PC-9 (cell line): ENCODE data around the gene ADAMTS12. TPM values are rescaled to one million over a fixed set of nuclear protein-coding genes. Genes with fewer than 3 reads are reported as not detected.
A peak's percentile ranks its signal among the peaks of the same experiment; 100 is the strongest.

ENCODE experiments used
- BruUV-seq: library from RNA; stranded (reverse); fragments of 400-500 nt; replicated peaks from 2 replicates; lab custom pipeline; 2021; lab: Mats Ljungman, UMichigan
- CTCF ChIA-PET: fragments of 300-600 bp; sonication (Branson Sonifier 250); formaldehyde crosslinking; loops from one replicate; lab custom pipeline; 2022; ENCODE audit warnings: antibody characterized with exemption; lab: Charles Lee
- POLR2A ChIA-PET: fragments of 300-600 bp; sonication (Branson Sonifier 250); formaldehyde crosslinking; loops from one replicate; lab custom pipeline; 2022; ENCODE audit warnings: antibody characterized with exemption; ENCODE audit not compliant: unreplicated experiment; lab: Charles Lee
- DNase-seq, 2 experiments: peaks; one replicate each; pipeline versions ENCODE4 v3.0.0 to v3.0.0-alpha.2; 2015 to 2022; ENCODE audit warnings: mixed read lengths in 1 of 2
- H2AFZ ChIP-seq: fragments of 200-600 bp; sonication (generic); 2 replicates; pipeline ENCODE4 v1.8.1; 2017; ENCODE audit warnings: antibody characterized with exemption
- H3F3A ChIP-seq: fragments of 200-600 bp; sonication (generic); 2 replicates; pipeline ENCODE4 v1.8.1; 2017; ENCODE audit warnings: antibody characterized with exemption, mild to moderate bottlenecking, low read depth; ENCODE audit not compliant: insufficient read depth
- H3K27ac ChIP-seq: fragments of 200-600 bp; sonication (generic); 2 replicates; pipeline ENCODE4 v1.6.1; 2016; ENCODE audit warnings: mixed run types
- H3K27me3 ChIP-seq: fragments of 200-600 bp; sonication (generic); 2 replicates; pipeline ENCODE4 v1.6.1; 2016; ENCODE audit warnings: low read depth, mixed run types; ENCODE audit not compliant: insufficient read depth
- H3K36me3 ChIP-seq: fragments of 200-600 bp; sonication (generic); 2 replicates; pipeline ENCODE4 v1.6.1; 2016; ENCODE audit warnings: low read depth, mixed run types
- H3K4me1 ChIP-seq: fragments of 200-600 bp; sonication (generic); replicated peaks from 2 replicates; pipeline ENCODE4 v1.6.1; 2016; ENCODE audit warnings: mixed run types; ENCODE audit not compliant: insufficient read depth
- H3K4me2 ChIP-seq: fragments of 200-600 bp; sonication (generic); 2 replicates; pipeline ENCODE4 v1.6.1; 2017; ENCODE audit warnings: mixed run types
- H3K4me3 ChIP-seq: fragments of 200-600 bp; sonication (generic); 2 replicates; pipeline ENCODE4 v1.6.1; 2016; ENCODE audit warnings: mixed run types
- H3K79me2 ChIP-seq: fragments of 200-600 bp; sonication (generic); 2 replicates; pipeline ENCODE4 v1.6.1; 2017; ENCODE audit warnings: low read depth, mixed run types
- H3K9me2 ChIP-seq: fragments of 200-600 bp; sonication (generic); 2 replicates; pipeline ENCODE4 v1.8.1; 2017; ENCODE audit warnings: mild to moderate bottlenecking; ENCODE audit not compliant: insufficient read depth
- H3K9me3 ChIP-seq: fragments of 200-600 bp; sonication (generic); 2 replicates; pipeline ENCODE4 v1.8.1; 2016; ENCODE audit warnings: low read depth; ENCODE audit not compliant: insufficient read depth
- H4K20me1 ChIP-seq: fragments of 200-600 bp; sonication (generic); 2 replicates; pipeline ENCODE4 v1.8.1; 2017; ENCODE audit not compliant: insufficient read depth
- EZH2 ChIP-seq: fragments of 200-600 bp; sonication (generic); IDR thresholded peaks from 2 replicates; pipeline ENCODE4 v1.8.0; 2017; ENCODE audit warnings: antibody characterized with exemption, low read depth
- intact Hi-C: fragments of 100-400 bp; cut with micrococcal nuclease; formaldehyde crosslinking; loops from one replicate; pipeline ENCODE4 v1.10.0; 2022; ENCODE audit not compliant: unreplicated experiment
- total RNA-seq: library from RNA; stranded (reverse); gene quantifications from 2 replicates; pipeline ENCODE4 v1.2.3, GENCODE V29; 2021
- TF ChIP-seq, protein P1 (sequence below): fragments of 200-600 bp; sonication (generic); conservative IDR thresholded peaks from 2 replicates; pipeline ENCODE4 v1.6.1; 2017; ENCODE audit warnings: mixed run types, antibody characterized with exemption, mild to moderate bottlenecking, moderate library complexity

ADAMTS12 gene
- total RNA-seq, 1 experiment from 2014 or later: 103 TPM

DNA sequence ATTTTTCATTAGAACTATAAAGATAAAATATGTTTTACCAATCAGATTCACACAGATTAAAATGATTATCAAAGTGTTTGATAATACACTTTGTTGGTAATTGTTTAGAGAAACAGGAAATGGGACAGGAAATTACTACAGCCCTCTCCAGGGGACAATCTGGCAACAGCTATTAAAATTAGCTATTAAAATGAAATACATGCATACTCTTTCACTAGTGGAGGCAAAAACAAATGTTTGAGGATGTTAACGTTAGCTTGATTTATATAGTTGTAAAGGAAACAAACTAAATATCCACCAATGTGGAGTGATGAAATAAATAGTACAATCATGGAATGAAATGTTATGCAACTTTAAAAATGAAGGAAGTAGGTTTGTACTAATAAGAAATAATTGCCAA, 397.3 kb downstream of the ADAMTS12 start:
- Histone ChIP-seq H3K9me3 (no peaks in the 10 kb centered on the region), H3K4me1 (no peaks in the 10 kb centered on the region), H3K79me2 (no peaks in the 10 kb centered on the region), H3K9me2 (0 out of 2 replicates have a peak, but pooled peaks cover 4% of the 10 kb centered on the region), H3F3A (no peaks in the 10 kb centered on the region), H3K27ac (no peak overlapping the region), H3K27me3 (no peaks in the 10 kb centered on the region), H2AFZ (no peak overlapping the region), H3K4me3 (no peak overlapping the region), H4K20me1 (no peaks in the 10 kb centered on the region), H3K4me2 (no peak overlapping the region), H3K36me3 (no peaks in the 10 kb centered on the region)
- intact Hi-C loops: no loop called here
- POLR2A ChIA-PET: interaction anchor here (0.7 kb wide), 1 partner anchor 176 kb away, joined by 6 read pairs; no protein-coding TSS in a partner anchor
- no TSS peak for BruUV-seq
- CTCF ChIA-PET: no interaction called here
- no peak for DNase-seq
- TF ChIP-seq, protein P1, sequence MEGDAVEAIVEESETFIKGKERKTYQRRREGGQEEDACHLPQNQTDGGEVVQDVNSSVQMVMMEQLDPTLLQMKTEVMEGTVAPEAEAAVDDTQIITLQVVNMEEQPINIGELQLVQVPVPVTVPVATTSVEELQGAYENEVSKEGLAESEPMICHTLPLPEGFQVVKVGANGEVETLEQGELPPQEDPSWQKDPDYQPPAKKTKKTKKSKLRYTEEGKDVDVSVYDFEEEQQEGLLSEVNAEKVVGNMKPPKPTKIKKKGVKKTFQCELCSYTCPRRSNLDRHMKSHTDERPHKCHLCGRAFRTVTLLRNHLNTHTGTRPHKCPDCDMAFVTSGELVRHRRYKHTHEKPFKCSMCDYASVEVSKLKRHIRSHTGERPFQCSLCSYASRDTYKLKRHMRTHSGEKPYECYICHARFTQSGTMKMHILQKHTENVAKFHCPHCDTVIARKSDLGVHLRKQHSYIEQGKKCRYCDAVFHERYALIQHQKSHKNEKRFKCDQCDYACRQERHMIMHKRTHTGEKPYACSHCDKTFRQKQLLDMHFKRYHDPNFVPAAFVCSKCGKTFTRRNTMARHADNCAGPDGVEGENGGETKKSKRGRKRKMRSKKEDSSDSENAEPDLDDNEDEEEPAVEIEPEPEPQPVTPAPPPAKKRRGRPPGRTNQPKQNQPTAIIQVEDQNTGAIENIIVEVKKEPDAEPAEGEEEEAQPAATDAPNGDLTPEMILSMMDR: no peak
- TF ChIP-seq EZH2: no peak

DNA sequence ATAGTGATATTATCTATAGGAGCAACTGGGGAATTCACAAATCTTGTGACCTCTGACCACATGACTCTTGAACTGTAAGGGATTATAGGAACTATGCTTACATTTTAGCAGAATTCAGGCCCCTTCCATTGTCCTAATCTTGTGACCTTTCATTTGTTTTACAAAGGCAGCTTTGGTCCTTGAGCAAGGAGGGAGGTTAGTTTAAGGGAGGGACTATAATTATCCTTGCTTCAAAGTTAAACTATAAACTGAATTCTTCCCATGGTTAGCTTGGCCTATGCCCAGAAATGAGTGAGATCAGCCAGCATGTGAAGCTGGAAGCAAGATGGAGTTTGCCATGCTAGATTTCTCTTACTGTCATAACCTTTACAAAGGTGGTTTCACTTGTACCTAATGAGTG, 399.8 kb downstream of the ADAMTS12 start:
- Histone ChIP-seq H3K79me2 (no peaks in the 10 kb centered on the region), H3K4me1 (no peaks in the 10 kb centered on the region), H3K4me2 (no peak overlapping the region), H3K27ac (no peak overlapping the region), H3K4me3 (no peak overlapping the region), H3F3A (no peaks in the 10 kb centered on the region), H3K36me3 (no peaks in the 10 kb centered on the region), H3K9me3 (no peaks in the 10 kb centered on the region), H4K20me1 (no peaks in the 10 kb centered on the region), H3K9me2 (0 out of 2 replicates have a peak, but pooled peaks cover 4% of the 10 kb centered on the region), H3K27me3 (no peaks in the 10 kb centered on the region), H2AFZ (no peak overlapping the region)
- POLR2A ChIA-PET: no interaction called here
- DNase-seq: no peak
- CTCF ChIA-PET: interaction anchor here (0.5 kb wide), 1 partner anchor 49 kb away, joined by 4 read pairs; no protein-coding TSS in a partner anchor
- BruUV-seq: no TSS peak
- TF ChIP-seq, protein P1: no peak
- no peak for TF ChIP-seq EZH2
- intact Hi-C loops: no loop called here

DNA sequence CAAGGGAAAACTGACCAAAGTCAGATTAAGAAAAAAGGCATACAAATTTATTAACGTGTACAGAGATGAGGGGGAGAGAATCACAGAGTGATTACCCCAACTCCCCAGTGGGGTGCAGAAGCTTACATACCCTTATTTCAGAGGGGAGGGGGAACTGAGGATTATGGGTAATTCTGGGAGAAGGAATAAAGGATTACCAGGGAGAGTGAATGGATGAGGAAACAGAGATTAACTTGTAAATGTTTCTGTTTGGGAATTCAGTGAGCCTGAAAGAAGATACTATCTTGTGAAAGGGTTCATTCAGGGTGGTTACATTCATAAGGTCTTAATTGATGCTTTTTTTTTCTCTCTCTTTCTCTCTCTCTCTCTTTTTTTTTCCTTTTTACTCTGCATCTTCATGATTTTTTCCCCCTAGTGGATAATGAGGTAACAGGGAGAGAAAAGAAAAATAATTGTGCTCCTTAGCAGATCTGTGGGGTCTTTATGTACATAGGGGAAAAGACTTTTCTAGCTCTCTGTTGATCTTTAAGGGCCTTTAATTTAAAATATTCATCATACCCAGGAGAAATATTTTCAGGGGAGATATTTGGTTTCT, 401.6 kb downstream of the ADAMTS12 start:
- no peak overlapping the region for H3K27ac ChIP-seq
- intact Hi-C loops: no loop called here
- CTCF ChIA-PET: no interaction called here
- H4K20me1 ChIP-seq: no peaks in the 10 kb centered on the region
- no TSS peak for BruUV-seq
- POLR2A ChIA-PET: no interaction called here
- H3F3A ChIP-seq: no peaks in the 10 kb centered on the region
- H3K4me2 ChIP-seq: no peak overlapping the region
- no peaks in the 10 kb centered on the region for H3K36me3 ChIP-seq
- H3K27me3 ChIP-seq: no peaks in the 10 kb centered on the region
- H2AFZ ChIP-seq: no peak overlapping the region
- no peak overlapping the region for H3K4me3 ChIP-seq
- H3K9me2 ChIP-seq: 0 out of 2 replicates have a peak, but pooled peaks cover 4% of the 10 kb centered on the region
- no peaks in the 10 kb centered on the region for H3K4me1 ChIP-seq
- DNase-seq: no peak
- H3K79me2 ChIP-seq: no peaks in the 10 kb centered on the region
- TF ChIP-seq, protein P1: 0 out of 2 replicates have a peak, but pooled peaks have one; percentile 22
- no peak for TF ChIP-seq EZH2
- H3K9me3 ChIP-seq: no peaks in the 10 kb centered on the region
